Activated naive CD8-positive, alpha-beta T cell (primary cell): ENCODE data around the gene PTPN3.

Experiments used
- H3K27ac Mint-ChIP-seq: one replicate; pipeline ENCODE4 v1.8.0; 2021; ENCODE audit warnings: mixed read lengths
- H3K27me3 Mint-ChIP-seq: one replicate; pipeline ENCODE4 v1.8.0; 2021; ENCODE audit warnings: mixed read lengths
- H3K36me3 Mint-ChIP-seq: one replicate; pipeline ENCODE4 v1.8.0; 2021; ENCODE audit warnings: mixed read lengths
- H3K4me1 Mint-ChIP-seq: one replicate; pipeline ENCODE4 v1.8.0; 2021; ENCODE audit warnings: low read depth, mixed read lengths
- H3K4me3 Mint-ChIP-seq: one replicate; pipeline ENCODE4 v1.8.0; 2021; ENCODE audit warnings: mild to moderate bottlenecking, mixed read lengths
- H3K9me3 Mint-ChIP-seq: one replicate; pipeline ENCODE4 v1.8.0; 2021; ENCODE audit warnings: low read depth, mixed read lengths

PTPN3 gene

DNA sequence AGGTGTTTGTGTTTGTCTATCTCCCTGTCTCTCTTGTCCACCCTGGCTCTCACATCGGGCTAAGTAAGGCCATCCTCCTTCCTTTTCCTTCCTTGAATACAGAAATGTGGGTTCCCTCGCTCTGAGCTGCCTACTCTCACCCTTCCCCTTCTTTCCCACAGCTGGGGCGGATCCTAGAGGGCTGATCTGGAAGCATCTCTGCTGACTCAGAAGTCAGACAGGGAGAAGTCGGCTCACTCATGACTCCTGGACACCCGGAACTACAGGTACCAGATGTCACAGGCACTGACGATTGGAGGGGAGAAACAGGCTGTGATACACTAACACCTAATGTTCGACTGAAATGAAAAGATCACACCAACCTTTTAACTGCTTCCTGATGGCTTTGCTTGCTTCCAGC, 41.3 kb downstream of the PTPN3 start:
- Mint-ChIP-seq H3K27me3 (peaks cover 15% of the 10 kb centered on the region), H3K4me1 (no peaks in the 10 kb centered on the region), H3K9me3 (no peaks in the 10 kb centered on the region), H3K4me3 (no peak overlapping the region), H3K27ac (no peak overlapping the region), H3K36me3 (no peaks in the 10 kb centered on the region)

DNA sequence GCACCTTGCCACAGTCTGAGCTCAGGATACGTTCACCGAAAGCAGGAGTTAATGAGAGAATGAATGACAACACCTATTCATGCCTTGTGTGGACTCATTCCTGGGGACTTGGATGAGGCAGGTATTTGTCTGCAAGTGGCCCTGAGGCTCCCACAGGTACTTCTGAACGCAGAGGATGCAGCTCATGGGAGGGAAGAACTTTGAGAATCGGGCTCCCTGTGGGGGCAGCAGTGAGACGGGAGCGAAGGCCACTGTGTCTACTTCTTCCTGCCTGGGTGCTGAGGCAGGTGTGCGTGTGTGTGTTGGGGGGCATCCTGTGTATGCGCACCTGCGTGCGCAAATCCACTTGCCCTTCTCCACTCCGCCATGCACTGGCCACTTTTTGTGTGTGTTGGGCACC, 42.2 kb downstream of the PTPN3 start:
- no peaks in the 10 kb centered on the region for H3K4me1 Mint-ChIP-seq
- peaks cover 17% of the 10 kb centered on the region for H3K27me3 Mint-ChIP-seq
- no peaks in the 10 kb centered on the region for H3K9me3 Mint-ChIP-seq
- no peak overlapping the region for H3K4me3 Mint-ChIP-seq
- H3K36me3 Mint-ChIP-seq = no peaks in the 10 kb centered on the region
- no peak overlapping the region for H3K27ac Mint-ChIP-seq

DNA sequence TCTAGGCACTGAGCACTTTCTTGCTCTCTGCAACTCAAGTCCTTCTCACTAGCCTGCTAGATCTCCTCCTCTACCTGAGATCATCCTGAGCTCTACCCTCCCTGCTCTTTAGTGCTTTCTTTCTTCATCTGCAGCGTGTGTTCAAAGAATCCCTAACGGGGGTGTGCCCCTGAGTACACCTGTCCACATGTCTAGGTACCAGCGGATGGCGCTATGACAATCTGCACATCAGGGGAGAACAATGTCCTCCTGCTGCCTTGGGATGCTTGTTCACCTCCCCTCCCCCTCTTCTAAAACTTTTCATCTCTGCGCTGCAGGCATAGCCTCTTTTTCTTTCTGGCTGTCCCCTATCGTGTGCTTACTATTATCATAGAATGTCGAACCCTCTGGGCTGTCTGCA, 42.7 kb downstream of the PTPN3 start:
- Mint-ChIP-seq H3K4me3 (no peak overlapping the region), H3K27me3 (peaks cover 17% of the 10 kb centered on the region), H3K9me3 (no peaks in the 10 kb centered on the region)

DNA sequence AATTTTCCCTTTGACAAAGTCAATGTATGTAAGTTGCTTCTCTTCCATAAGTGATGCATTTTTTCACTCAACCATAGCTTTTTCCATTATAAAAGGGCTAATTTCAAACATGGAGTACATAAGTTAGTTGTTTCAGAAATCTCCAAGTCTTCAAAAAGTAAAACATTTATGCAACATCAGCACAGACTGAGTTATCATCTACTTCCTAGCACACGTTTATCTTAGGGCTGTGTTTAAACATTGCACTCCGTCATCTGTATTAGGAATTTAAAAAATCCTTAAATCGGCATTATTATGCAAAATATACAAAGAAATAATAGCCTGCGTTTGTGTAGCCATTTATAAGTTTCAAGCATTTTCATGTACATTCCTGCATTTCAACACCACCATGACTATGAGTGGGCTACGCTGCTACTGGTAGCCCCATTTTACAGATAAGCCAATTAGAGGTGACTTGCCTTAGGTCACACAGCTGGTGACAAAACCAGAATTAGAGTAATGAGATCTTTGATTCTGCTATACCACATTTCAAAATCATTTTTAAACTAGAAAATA, 43.4 kb downstream of the PTPN3 start:
- Mint-ChIP-seq H3K9me3 (no peaks in the 10 kb centered on the region), H3K4me1 (no peaks in the 10 kb centered on the region), H3K36me3 (no peaks in the 10 kb centered on the region), H3K27me3 (peaks cover 15% of the 10 kb centered on the region), H3K27ac (no peak overlapping the region), H3K4me3 (no peak overlapping the region)

More for the DNA sequence above, 42.7 kb downstream of the PTPN3 start:
- Mint-ChIP-seq H3K27ac (no peak overlapping the region), H3K4me1 (no peaks in the 10 kb centered on the region), H3K36me3 (no peaks in the 10 kb centered on the region)

DNA sequence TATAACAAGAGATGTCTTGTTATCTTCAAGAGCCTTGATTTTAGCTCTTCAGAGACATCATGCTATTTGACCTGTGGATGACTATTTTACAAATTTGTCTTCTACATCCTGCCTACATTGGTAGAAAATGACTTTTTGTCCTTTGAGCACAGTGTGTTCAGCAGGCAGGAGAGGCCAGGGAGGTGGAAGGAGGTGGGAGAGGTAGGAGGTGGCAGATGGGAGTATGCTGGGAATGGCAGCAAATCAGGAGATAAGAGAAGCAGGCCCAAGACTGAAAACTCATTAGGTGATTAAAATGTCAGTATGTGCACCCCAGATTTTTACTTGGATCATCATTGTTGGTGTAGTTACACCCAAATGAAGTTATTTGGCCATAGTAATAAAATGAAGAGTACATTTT, 44.1 kb downstream of the PTPN3 start:
- no peak overlapping the region for H3K4me3 Mint-ChIP-seq
- no peaks in the 10 kb centered on the region for H3K4me1 Mint-ChIP-seq
- no peaks in the 10 kb centered on the region for H3K36me3 Mint-ChIP-seq
- H3K27ac Mint-ChIP-seq = no peak overlapping the region
- H3K9me3 Mint-ChIP-seq = no peaks in the 10 kb centered on the region
- H3K27me3 Mint-ChIP-seq = peaks cover 15% of the 10 kb centered on the region

DNA sequence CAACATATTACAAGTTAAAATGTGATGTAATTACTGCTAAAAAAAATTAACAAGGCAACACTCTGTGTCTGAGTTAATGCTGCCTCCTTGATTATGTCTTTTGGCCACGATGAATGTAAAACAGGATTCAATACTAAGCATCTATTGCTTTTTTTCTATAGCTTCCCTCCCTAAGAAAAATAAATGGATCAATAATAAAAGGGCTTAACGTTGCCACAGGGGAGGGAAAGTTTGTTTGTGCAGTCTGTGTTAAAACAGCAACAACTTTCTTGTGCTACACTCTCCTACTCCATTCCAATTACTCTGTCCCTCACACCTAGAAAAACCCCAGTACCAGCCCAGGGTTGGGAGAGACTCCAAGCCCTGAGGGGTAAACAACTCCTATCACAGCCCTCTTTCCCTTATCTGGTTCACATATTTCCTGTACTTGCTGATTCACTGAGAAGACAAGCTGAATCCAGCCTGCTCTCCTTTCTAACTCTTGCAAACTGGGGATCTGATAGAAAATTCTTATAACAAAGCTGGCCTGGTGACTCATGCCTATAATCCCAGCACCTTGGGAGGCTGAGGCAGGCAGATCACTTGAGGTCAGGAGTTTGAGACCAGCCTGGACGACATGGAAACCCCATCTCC, 44.8 kb downstream of the PTPN3 start:
- Mint-ChIP-seq H3K4me3 (no peak overlapping the region), H3K27me3 (peaks cover 15% of the 10 kb centered on the region), H3K27ac (no peak overlapping the region), H3K4me1 (peaks cover under 1% of the 10 kb centered on the region), H3K9me3 (no peaks in the 10 kb centered on the region), H3K36me3 (no peaks in the 10 kb centered on the region)

DNA sequence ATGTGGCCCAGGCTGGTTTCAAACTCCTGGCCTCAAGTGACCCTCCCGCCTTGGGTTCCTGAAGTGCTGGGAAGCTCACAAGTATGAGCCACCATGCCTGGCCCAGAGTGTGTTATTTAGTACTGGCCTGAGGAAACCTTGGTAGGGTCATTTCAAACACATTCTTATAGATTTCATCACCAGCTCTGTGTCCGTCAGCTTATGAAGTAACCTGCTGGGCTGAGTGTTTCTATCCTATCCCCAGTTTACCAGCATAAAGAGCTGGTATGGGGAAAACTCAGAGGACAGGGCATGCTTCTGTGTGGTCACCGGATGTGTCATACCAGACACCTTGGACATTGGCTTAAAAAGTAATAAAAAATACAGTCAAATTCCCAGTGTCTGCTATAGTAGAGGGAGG, 45.3 kb downstream of the PTPN3 start:
- no peak overlapping the region for H3K4me3 Mint-ChIP-seq
- H3K36me3 Mint-ChIP-seq = no peaks in the 10 kb centered on the region
- H3K27ac Mint-ChIP-seq = no peak overlapping the region
- H3K27me3 Mint-ChIP-seq = peaks cover 15% of the 10 kb centered on the region
- no peaks in the 10 kb centered on the region for H3K9me3 Mint-ChIP-seq
- peaks cover 4% of the 10 kb centered on the region for H3K4me1 Mint-ChIP-seq

DNA sequence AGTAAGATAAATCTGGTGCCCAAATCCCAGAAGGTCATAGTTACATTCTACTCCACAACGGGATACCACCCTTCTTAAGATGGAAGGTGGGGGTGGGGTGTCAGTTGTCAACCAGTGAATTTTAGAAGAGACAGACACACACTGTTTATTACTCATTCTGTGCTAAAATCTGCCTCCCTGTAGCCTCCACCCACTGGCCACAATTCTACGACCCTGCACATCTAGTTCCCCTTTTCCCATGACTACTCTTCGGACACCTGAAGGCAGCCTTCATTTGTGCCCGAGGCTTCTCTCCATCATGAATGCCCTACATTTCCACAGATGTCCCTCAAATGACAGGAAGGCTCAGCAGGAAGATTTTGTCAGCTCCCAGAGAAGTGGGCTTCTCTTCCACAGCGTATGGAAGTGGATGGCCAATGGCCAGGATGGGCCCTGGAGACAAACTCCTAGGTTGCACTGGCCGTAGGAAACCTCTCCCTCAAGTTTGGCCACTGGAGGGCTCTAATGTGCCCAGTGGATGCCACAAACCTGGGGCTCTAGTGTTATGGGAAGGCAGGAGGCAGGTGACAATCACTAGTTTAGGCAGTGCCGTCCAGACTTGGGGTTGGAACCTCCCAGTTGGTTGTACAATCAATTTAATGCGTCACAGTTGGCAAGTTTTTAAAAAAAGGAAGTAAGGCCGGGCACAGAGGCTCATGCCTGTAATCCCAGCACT, 46.6 kb downstream of the PTPN3 start:
- H3K9me3 Mint-ChIP-seq = no peaks in the 10 kb centered on the region
- peaks cover 14% of the 10 kb centered on the region for H3K27me3 Mint-ChIP-seq
- H3K27ac Mint-ChIP-seq = no peak overlapping the region
- peaks cover 7% of the 10 kb centered on the region for H3K4me1 Mint-ChIP-seq
- H3K36me3 Mint-ChIP-seq = no peaks in the 10 kb centered on the region
- no peak overlapping the region for H3K4me3 Mint-ChIP-seq

DNA sequence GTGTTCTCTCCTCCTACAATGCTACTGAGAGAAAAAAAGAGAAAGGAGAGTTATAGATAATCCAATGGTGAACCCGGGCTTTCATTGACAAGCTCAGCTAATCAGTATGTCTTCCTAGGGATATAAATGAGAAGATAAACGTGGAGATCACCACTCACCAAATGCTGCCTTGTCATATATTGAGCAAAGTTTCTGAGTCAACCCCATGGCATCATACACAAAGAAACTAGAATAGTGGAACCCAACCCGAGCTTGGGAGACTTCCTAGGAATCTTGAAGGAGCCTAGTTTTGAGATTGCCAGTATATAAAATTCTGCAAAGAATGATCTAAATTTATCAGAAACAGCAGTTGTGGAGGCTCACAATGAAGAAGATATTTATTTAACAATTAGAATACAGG, 47.8 kb downstream of the PTPN3 start:
- peaks cover 7% of the 10 kb centered on the region for H3K4me1 Mint-ChIP-seq

DNA sequence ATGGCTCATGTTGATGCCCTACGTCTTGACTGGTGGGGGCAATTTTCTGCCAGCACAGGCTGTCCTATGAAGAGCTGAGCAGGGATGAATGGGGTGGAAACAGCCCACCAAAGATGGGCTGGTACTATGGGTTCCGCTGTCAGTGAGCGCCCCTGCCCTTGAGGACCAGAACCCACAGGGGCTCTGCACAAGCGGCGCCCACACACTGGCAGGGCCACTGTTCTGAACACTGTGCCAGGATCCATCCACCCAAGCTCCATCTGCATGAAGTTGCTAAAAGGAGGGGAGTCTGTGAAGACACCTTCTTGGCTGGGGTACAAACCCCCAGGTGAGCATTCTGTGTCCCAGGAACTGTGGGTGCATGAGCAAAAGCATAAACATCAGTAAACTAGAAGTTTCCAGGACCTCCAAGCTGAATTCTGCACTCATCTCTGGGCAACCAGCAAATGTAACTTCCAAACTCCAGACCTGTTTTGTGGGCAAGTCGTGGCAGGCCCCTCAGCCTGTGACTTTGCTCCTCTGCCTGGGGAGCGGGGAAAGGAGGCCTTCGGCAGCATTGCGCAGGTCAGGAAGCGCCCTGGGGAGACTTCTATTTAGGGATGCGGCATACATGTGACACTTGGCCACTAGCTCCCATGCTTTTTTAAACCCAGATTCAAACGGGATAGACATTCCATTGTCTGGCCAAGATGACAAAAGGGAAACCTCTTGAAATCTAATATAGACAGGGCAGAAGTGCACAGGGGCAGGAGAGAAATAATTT, 48.9 kb downstream of the PTPN3 start:
- peaks cover 7% of the 10 kb centered on the region for H3K4me1 Mint-ChIP-seq
- H3K36me3 Mint-ChIP-seq = no peaks in the 10 kb centered on the region
- H3K27me3 Mint-ChIP-seq = peaks cover 6% of the 10 kb centered on the region
- H3K27ac Mint-ChIP-seq = no peak overlapping the region
- H3K4me3 Mint-ChIP-seq = no peak overlapping the region
- no peaks in the 10 kb centered on the region for H3K9me3 Mint-ChIP-seq

More for the DNA sequence above, 47.8 kb downstream of the PTPN3 start:
- no peaks in the 10 kb centered on the region for H3K9me3 Mint-ChIP-seq
- H3K36me3 Mint-ChIP-seq = no peaks in the 10 kb centered on the region
- H3K4me3 Mint-ChIP-seq = no peak overlapping the region
- peaks cover 10% of the 10 kb centered on the region for H3K27me3 Mint-ChIP-seq
- H3K27ac Mint-ChIP-seq = no peak overlapping the region

DNA sequence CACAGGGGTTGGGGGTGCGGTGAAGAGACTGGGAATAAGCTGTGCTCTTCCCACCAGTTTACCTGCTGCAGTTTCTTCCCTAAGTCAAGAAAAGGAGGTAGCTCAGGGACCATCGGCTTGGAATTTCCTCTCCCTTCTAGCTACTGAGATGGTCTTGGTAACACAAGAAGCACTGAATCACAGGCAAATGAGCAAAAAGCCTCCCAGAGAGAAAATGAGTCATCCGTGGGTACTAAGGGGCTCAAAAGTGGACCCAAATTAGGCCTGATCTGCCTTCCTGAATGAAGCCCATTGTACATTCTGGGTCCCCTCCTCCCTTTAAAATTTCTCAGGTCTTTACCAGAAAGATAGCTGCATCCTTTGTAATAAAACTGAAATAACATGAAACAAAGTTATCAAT, 49.9 kb downstream of the PTPN3 start:
- no peaks in the 10 kb centered on the region for H3K9me3 Mint-ChIP-seq
- H3K27ac Mint-ChIP-seq = no peak overlapping the region
- H3K36me3 Mint-ChIP-seq = no peaks in the 10 kb centered on the region
- H3K4me3 Mint-ChIP-seq = no peak overlapping the region
- peaks cover 7% of the 10 kb centered on the region for H3K4me1 Mint-ChIP-seq
- peaks cover 2% of the 10 kb centered on the region for H3K27me3 Mint-ChIP-seq

DNA sequence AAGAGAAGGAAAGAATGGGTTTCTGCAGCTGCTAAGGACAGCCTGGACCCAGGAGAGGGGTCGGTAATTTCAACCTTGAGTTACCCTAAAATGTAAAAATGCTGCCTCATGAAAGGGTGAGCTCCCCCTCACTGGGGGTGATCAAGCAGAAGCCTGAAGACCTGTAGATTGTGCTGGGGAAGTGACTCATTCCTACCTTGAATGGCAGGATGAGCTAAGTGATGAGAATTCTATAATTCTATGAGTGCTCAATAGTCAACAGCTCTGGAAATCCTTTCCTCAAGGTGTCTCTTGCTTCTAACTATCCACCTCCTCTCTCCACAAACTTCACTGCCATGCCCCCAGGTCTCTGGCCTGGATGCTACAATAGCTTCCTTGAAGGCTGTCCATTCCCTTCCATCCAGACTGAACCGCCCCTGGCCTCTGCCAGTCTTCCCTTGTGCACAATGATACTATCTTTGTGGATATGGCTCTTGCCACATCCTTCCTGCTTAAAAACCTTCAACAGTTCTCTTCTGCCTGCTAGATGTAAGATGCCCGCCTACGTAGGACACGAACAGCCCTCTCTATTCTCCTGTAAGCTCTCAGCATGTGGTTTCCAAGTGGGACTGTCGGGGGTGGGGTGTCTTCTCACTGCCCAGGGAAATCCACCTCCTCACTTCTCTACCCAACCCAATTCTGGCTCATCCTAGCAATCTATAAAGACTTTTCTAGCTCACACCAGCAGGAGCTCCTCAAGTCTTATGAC, 50.6 kb downstream of the PTPN3 start:
- H3K36me3 Mint-ChIP-seq = no peaks in the 10 kb centered on the region
- peaks cover 2% of the 10 kb centered on the region for H3K27me3 Mint-ChIP-seq
- H3K4me3 Mint-ChIP-seq = no peak overlapping the region
- H3K4me1 Mint-ChIP-seq = peaks cover 7% of the 10 kb centered on the region
- H3K27ac Mint-ChIP-seq = no peak overlapping the region
- H3K9me3 Mint-ChIP-seq = no peaks in the 10 kb centered on the region

DNA sequence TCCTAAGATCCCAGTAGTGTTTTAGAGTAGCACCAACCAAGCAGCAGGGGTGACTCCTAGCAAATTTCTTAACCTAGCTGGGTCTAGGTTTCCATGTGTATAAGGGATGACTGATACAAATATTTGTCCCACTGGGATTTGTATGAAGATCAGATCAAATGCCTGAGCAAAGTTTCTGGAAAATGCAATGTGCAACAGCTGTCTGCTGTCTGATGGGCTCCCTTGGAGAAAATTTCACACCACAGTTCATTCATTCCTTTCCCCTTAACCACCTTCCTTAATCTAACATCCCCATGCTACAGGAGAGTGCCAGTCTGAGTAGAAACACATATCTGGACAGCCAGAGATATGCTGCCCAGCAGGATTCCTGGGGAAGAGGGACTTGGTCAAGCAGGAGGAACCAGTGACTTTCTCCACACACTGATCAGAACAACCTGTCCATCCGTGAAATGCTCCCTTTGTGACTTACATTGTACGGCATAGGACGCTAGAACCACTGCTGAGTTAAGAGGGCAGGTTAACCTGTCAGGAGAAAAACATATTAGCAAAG, 53.3 kb downstream of the PTPN3 start:
- Mint-ChIP-seq H3K4me3 (no peak overlapping the region), H3K27ac (no peak overlapping the region), H3K9me3 (no peaks in the 10 kb centered on the region), H3K27me3 (no peaks in the 10 kb centered on the region), H3K4me1 (peaks cover 21% of the 10 kb centered on the region), H3K36me3 (no peaks in the 10 kb centered on the region)

DNA sequence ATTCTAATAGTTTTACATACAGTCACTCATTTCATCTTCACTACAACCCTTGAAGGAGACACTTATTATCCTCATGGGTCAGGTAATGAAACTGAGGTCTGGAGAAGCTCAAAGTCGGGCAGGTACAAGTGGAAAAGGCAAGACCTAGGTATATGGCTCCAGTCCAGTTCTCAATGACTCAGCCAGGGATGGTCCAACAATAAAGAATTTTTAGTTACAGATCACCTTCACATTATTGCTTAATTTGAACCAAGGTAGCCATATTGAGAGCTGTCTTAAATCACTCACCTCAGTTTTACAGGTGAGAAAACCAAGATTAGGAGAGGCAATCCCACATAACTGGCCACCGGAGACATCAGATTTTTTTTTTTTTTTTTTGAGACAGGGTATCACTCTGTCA, 55.4 kb downstream of the PTPN3 start:
- no peak overlapping the region for H3K4me3 Mint-ChIP-seq
- H3K36me3 Mint-ChIP-seq = no peaks in the 10 kb centered on the region
- peaks cover 18% of the 10 kb centered on the region for H3K4me1 Mint-ChIP-seq
- no peaks in the 10 kb centered on the region for H3K27me3 Mint-ChIP-seq
- no peak overlapping the region for H3K27ac Mint-ChIP-seq
- H3K9me3 Mint-ChIP-seq = no peaks in the 10 kb centered on the region
